Activated CD4-positive, alpha-beta memory T cell treated with anti-CD3 and anti-CD28 coated beads, Interleukin-2, amount 10 ng/mL, durations not matched to agents 7 days and 5 days (primary cell): ENCODE data around the gene VPS11. TPM values are rescaled to one million over a fixed set of nuclear protein-coding genes. Genes with fewer than 3 reads are reported as not detected.

Experiments used
- total RNA-seq, 2 experiments: library from RNA; stranded (reverse); gene quantifications; one replicate each; pipeline ENCODE4 v1.2.3, GENCODE V29; 2021

Gene VPS11
- total RNA-seq, 2 experiments from 2014 or later = 30.6 to 36.1 TPM

Other genes with a start within 250 kb of the VPS11 start
- gene CXCR5, start 183.9 kb upstream of the VPS11 start, total RNA-seq = under 1 TPM; 0.83 to 0.86 TPM
- 10 to 100 TPM; 56.8 to 62.5 TPM for gene BCL9L, start 141.9 kb upstream of the VPS11 start, total RNA-seq
- not detected for gene UPK2, start 111.5 kb upstream of the VPS11 start, total RNA-seq
- gene FOXR1, start 96.1 kb upstream of the VPS11 start, total RNA-seq = not detected
- gene CENATAC, start 69.7 kb upstream of the VPS11 start, total RNA-seq = 10 to 100 TPM; 34.6 to 35.0 TPM
- gene RPS25, start 49.5 kb upstream of the VPS11 start, total RNA-seq = 1,000 to 10,000 TPM; 1,257 to 1,287 TPM
- gene TRAPPC4, start 49.1 kb upstream of the VPS11 start, total RNA-seq = 10 to 100 TPM; 67.0 to 71.1 TPM
- gene SLC37A4, start 36.9 kb upstream of the VPS11 start, total RNA-seq = 10 to 100 TPM; 31.6 to 33.9 TPM
- 100 to 1,000 TPM; 123 to 125 TPM for gene HYOU1, start 10.6 kb upstream of the VPS11 start, total RNA-seq
- gene HMBS, start 17.1 kb downstream of the VPS11 start, total RNA-seq = 10 to 100 TPM; 17.3 to 18.8 TPM
- 10 to 100 TPM; 57.3 to 58.4 TPM for gene DPAGT1, start 34.0 kb downstream of the VPS11 start, total RNA-seq
- 10 to 100 TPM; 28.5 to 29.2 TPM for gene C2CD2L, start 39.5 kb downstream of the VPS11 start, total RNA-seq
- 10 to 100 TPM; 36.6 to 36.7 TPM for gene HINFP, start 53.8 kb downstream of the VPS11 start, total RNA-seq
- not detected for gene ABCG4, start 81.2 kb downstream of the VPS11 start, total RNA-seq
- 10 to 100 TPM; 19.2 to 21.9 TPM for gene NLRX1, start 100.9 kb downstream of the VPS11 start, total RNA-seq
- gene NHERF4, start 117.7 kb downstream of the VPS11 start, total RNA-seq = under 1 TPM; 0.33 to 0.35 TPM
- 10 to 100 TPM; 45.0 to 47.0 TPM for gene CBL, start 138.5 kb downstream of the VPS11 start, total RNA-seq
- gene MCAM, start 249.3 kb downstream of the VPS11 start, total RNA-seq = 1 to 10 TPM; 6.5 to 6.6 TPM